Epithelial cell of esophagus (primary cell): ENCODE results near the gene TCERG1.

Source experiments
- DNase-seq: peaks from one replicate; pipeline ENCODE4 v3.0.0; 2010; ENCODE audit warnings: low read depth
- H3K4me3 ChIP-seq: 2 replicates; pipeline ENCODE4 v1.5.1; 2011; ENCODE audit warnings: mild to moderate bottlenecking, low read length, control low read depth
- CTCF ChIP-seq: IDR thresholded peaks from 2 replicates; pipeline ENCODE4 v1.5.1; 2011; ENCODE audit warnings: low read depth, mild to moderate bottlenecking, low read length, control low read depth, inconsistent platforms; ENCODE audit not compliant: insufficient read depth; ENCODE audit errors: missing control alignments

TCERG1 gene

GRCh38 chr5:146484714-146485391, 37.7 kb downstream of the TCERG1 start:
- no peak for TF ChIP-seq CTCF
- DNase-seq: no peak
- no peak overlapping the region for H3K4me3 ChIP-seq

- TF ChIP-seq CTCF: no peak
- H3K4me3 ChIP-seq: no peak overlapping the region
- DNase-seq: no peak
Observed at GRCh38 chr5:146490089-146490843, 43.1 kb downstream of the TCERG1 start.

GRCh38 chr5:146494656-146495055, 47.5 kb downstream of the TCERG1 start:
- no peak for DNase-seq
- H3K4me3 ChIP-seq: no peak overlapping the region
- TF ChIP-seq CTCF: no peak

GRCh38 chr5:146499680-146500079, 52.5 kb downstream of the TCERG1 start:
- DNase-seq: no peak
- H3K4me3 ChIP-seq: no peak overlapping the region
- TF ChIP-seq CTCF: no peak

GRCh38 chr5:146507428-146507827, 60.3 kb downstream of the TCERG1 start:
- no peak for DNase-seq
- H3K4me3 ChIP-seq: no peak overlapping the region
- TF ChIP-seq CTCF: no peak

- TF ChIP-seq CTCF: no peak
- DNase-seq: peak; percentile 81
- no peak overlapping the region for H3K4me3 ChIP-seq
Observed at GRCh38 chr5:146510559-146511125, 63.5 kb downstream of the TCERG1 start.
